Heart right ventricle (tissue), 16 donors: Measurements from ENCODE around the gene GSN. TPM values are rescaled to one million over a fixed set of nuclear protein-coding genes. Genes with fewer than 3 reads are reported as not detected.
A peak's percentile ranks its signal among the peaks of the same experiment; 100 is the strongest.

ENCODE experiments used
- ATAC-seq, 8 donors: fragments of 200-7000 bp; cut with Tn5 transposase; one replicate each; pipeline ENCODE4 v1.9.1; 2020; ENCODE audit warnings: mild to moderate bottlenecking in 8 of 8, moderate library complexity in 8 of 8, moderate number of reproducible peaks in 1 of 8
- DNase-seq, 2 donors: peaks; one replicate each; pipeline ENCODE4 v3.0.0-alpha.2; 2020
- H3K27ac ChIP-seq, 10 donors: fragments of 200-600 bp; sonication (generic) in 2 of 10; one replicate each; pipeline versions ENCODE4 v1.5.0 to v1.8.0; 2020 to 2022; ENCODE audit warnings: mild to moderate bottlenecking in 3 of 10
- H3K27me3 ChIP-seq, 7 donors: fragments of 200-600 bp; one replicate each; pipeline ENCODE4 v1.8.0; 2021 to 2022; ENCODE audit warnings: mild to moderate bottlenecking in 2 of 7
- H3K36me3 ChIP-seq, 9 donors: fragments of 200-600 bp; sonication (generic) in 1 of 9; one replicate each; pipeline versions ENCODE4 v1.5.0 to v1.8.0; 2020 to 2022; ENCODE audit warnings: mild to moderate bottlenecking in 2 of 9
- H3K4me1 ChIP-seq, 9 donors: fragments of 200-600 bp; sonication (generic) in 1 of 9; one replicate each; pipeline versions ENCODE4 v1.5.0 to v1.8.0; 2020 to 2022; ENCODE audit warnings: mild to moderate bottlenecking in 4 of 9
- H3K4me3 ChIP-seq, 10 donors: fragments of 200-600 bp; sonication (generic) in 2 of 10; one replicate each; pipeline versions ENCODE4 v1.5.0 to v1.8.0; 2020 to 2022; ENCODE audit warnings: mild to moderate bottlenecking in 7 of 10, moderate library complexity in 2 of 10
- H3K9me3 ChIP-seq, 11 donors: fragments of 200-600 bp in 10 of 11; sonication (generic) in 2 of 11; one replicate each; pipeline versions ENCODE4 v1.5.0 to v1.8.0; 2013 to 2022; ENCODE audit warnings: mild to moderate bottlenecking in 2 of 11, control low read depth in 1 of 11, moderate library complexity in 1 of 11
- WGBS, 2 donors: extraction: QIAGEN DNeasy Blood & Tissue Kit; methylation state at CpG; one replicate each; pipeline ENCODE4 v1.1.7; 2013; ENCODE audit warnings: inconsistent platforms in 1 of 2; 5-methylcytosine and 5-hydroxymethylcytosine counted together
- intact Hi-C, 10 donors: fragments of 100-400 bp; cut with DNase I; formaldehyde crosslinking; loops; one replicate each; pipeline versions ENCODE4 v1.11.1 to v1.14.2; 2022
- polyA plus RNA-seq, 2 donors: library from polyadenylated mRNA; stranded (reverse); fragments of 200-250 nt; gene quantifications; one replicate each; pipeline ENCODE4 v1.2.3, GENCODE V29; 2013
- total RNA-seq, 10 donors: library from RNA; stranded (reverse); fragmentation: NEBNext Ultra II Directional in 3 of 10; extraction: Animal tissue kit (Norgen Biotek cat#: 25700) in 3 of 10; gene quantifications; one replicate each; pipeline versions ENCODE4 v1.2.1 to v1.2.4, GENCODE V29; 2021 to 2023
- TF ChIP-seq, protein P1 (sequence below), 9 donors: fragments of 200-600 bp; sonication (generic) in 2 of 9; IDR thresholded peaks; one replicate each; pipeline versions ENCODE4 v1.5.0 to v1.8.0; 2021 to 2022; ENCODE audit warnings: antibody characterized with exemption in 9 of 9, mild to moderate bottlenecking in 5 of 9, moderate library complexity in 1 of 9
- donor health status: Arrhythmogenic right ventricular cardiomyopathy.
- donor health status: ischemic (EF 13 %, LVEDD 7.1; RV severe dilation, severe dysfunction).
- donor health status: healthy with polysubstance abuse.
- donor health status: DM: no; HTN: yes; CAD: no.
- donor health status: DM: no; HTN: no; CAD: no.
- donor health status: ischemic (EF 25% LVEDD 6.9; RV normal size, moderate dysfunction).
- donor health status: ischemic (EF 25% LVEDD 5.7; RV mildly dilated, moderate dysfunction).
- donor health status: healthy.
- donor health status: DM: yes; HTN: yes; CAD: no.
- donor health status: Ischemic cardiomyopathy.
- donor health status: ischemic (EF 35%, LVEDD 5.7; RV mildly dilated, moderate dysfunction).
- donor health status: nonischemic (EF 11% LVEDD 7.7; RV severe dilation, severe dysfunction).
- donor health status: DM: yes; HTN: yes; CAD: no.
- donor health status: PGD.
- donor health status: ischemic (EF 29% LVEDD 5.4; RV normal size, mild dysfunction).
- donor health status: nonischemic (EF 23%, LVEDD 6.1; RV moderate dilation, normal function).

Gene GSN
- total and polyA plus RNA-seq, 12 donors = 360 to 861 (median 668) TPM

DNA sequence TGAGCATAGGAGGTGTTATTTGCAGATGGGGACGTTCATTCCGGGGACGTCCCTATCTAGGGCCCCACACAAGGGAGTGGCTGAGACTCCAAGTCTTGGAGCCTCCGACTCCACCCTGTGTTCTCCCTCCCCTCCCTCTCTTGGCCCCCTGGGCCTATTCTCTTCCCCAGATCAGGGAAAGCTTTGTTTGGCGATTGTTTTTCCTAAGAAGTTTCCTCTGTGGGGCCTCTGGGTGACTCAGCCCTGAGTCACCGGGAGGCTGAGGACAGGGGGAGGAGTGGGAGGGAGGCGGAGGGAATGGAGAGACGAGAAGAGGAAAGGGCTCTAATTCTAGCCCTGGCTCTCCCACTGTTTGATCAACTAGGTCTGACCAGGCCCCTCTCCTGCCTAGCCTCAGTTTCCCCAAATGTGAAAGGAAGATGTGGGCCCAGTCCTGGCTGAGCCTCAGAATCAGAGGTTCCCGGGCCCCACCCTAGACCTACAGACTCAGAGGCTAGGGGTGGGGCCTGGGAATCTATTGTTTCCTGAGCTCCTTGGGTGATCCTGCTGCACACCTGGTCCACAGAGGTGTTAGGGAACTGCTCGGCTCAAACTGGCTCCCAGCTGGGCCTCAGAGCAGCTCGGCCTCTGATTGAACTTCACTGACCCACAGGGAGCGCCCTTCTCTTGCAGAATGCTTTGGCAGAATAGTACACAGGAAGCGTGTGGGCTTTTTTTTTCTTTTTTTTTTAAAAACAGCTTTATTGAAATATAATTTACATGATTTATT lies 19.2 kb downstream of the GSN start:
- DNase-seq = peak; percentile 76 to 90
- no peaks in the 10 kb centered on the region for H3K27me3 ChIP-seq
- peaks cover 0 to 10% (median 0%) of the 10 kb centered on the region in 9 donors for H3K36me3 ChIP-seq
- 2 to 3% methylated on average over 13 of the region's 13 CpGs for WGBS, 2 donors
- TF ChIP-seq, protein P1, sequence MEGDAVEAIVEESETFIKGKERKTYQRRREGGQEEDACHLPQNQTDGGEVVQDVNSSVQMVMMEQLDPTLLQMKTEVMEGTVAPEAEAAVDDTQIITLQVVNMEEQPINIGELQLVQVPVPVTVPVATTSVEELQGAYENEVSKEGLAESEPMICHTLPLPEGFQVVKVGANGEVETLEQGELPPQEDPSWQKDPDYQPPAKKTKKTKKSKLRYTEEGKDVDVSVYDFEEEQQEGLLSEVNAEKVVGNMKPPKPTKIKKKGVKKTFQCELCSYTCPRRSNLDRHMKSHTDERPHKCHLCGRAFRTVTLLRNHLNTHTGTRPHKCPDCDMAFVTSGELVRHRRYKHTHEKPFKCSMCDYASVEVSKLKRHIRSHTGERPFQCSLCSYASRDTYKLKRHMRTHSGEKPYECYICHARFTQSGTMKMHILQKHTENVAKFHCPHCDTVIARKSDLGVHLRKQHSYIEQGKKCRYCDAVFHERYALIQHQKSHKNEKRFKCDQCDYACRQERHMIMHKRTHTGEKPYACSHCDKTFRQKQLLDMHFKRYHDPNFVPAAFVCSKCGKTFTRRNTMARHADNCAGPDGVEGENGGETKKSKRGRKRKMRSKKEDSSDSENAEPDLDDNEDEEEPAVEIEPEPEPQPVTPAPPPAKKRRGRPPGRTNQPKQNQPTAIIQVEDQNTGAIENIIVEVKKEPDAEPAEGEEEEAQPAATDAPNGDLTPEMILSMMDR (IDR thresholded peaks at IDR 0.05) = peak in 8 of 9 donors; percentile 21 to 69 (median 47)
- ATAC-seq = peak; percentile 73 to 85 (median 79)
- peak overlapping the region; percentile 93 to 100 (median 98) for H3K27ac ChIP-seq
- H3K4me3 ChIP-seq = peak overlapping the region in 9 of 10 donors; percentile 10 to 42 (median 31)
- H3K4me1 ChIP-seq = peaks cover 63 to 100% (median 91%) of the 10 kb centered on the region in 9 donors
- intact Hi-C loops = loop anchor here in 4 of 10 donors (1.0 to 5.0 kb wide), 6 partner anchors 12 to 85 kb away; partner anchors contain the start of gene STOM (in 2 of the 4)
- H3K9me3 ChIP-seq = no peaks in the 10 kb centered on the region

DNA sequence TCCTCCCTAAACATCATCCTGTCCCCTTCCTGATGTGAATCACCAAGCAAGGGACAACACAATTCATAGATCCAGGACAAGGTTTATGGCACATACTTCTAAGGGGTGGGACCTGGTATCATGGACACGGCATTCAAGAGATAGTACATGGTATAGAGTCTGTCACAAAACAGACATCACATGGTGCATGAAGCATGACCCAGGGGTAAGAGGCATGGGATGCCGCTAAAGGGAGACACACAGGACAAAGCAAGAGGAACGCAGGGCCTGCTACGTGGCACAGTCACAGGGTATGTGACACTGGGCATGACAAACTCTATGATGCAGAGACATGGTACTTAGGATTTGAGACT lies 20.7 kb downstream of the GSN start:
- 26 to 31% methylated on average over 4 of the region's 4 CpGs for WGBS, 2 donors
- Histone ChIP-seq H3K4me1 (peaks cover 52 to 100% (median 91%) of the 10 kb centered on the region in 9 donors), H3K27ac (peak overlapping the region; percentile 93 to 100 (median 98)), H3K27me3 (no peaks in the 10 kb centered on the region), H3K4me3 (peak overlapping the region in 1 of 10 donors; percentile 2), H3K9me3 (no peaks in the 10 kb centered on the region), H3K36me3 (peaks cover 0 to 10% (median 0%) of the 10 kb centered on the region in 9 donors)
- ATAC-seq (no peak), DNase-seq (no peak)
- intact Hi-C loops = loop anchor here in 2 of 10 donors (5.0 kb wide), 2 partner anchors 39 to 84 kb away; partner anchors contain the start of gene STOM (in 1 of the 2)
- TF ChIP-seq, protein P1 (IDR thresholded peaks at IDR 0.05) = no peak

- Histone ChIP-seq H3K27ac (peak overlapping the region; percentile 93 to 100 (median 98)), H3K9me3 (no peaks in the 10 kb centered on the region), H3K4me1 (peaks cover 54 to 100% (median 91%) of the 10 kb centered on the region in 9 donors), H3K27me3 (no peaks in the 10 kb centered on the region), H3K36me3 (peaks cover 0 to 10% (median 0%) of the 10 kb centered on the region in 9 donors), H3K4me3 (peak overlapping the region in 2 of 10 donors; percentile 2 to 6)
- intact Hi-C loops = loop anchor here in 2 of 10 donors (5.0 kb wide), 2 partner anchors 38 to 83 kb away; partner anchors contain the start of gene STOM (in 1 of the 2)
- WGBS, 2 donors = 11 to 12% methylated on average over 10 of the region's 10 CpGs
- DNase-seq (peak; percentile 60 to 69), ATAC-seq (peak in 7 of 8 donors; percentile 2 to 31 (median 6))
- TF ChIP-seq, protein P1 (IDR thresholded peaks at IDR 0.05) = no peak
These were observed 21.2 kb downstream of the GSN start for GRCh38 chr9:121289026-121289771.
